ENCODE data around the gene HLA-DRB5.
"Not testable (repeated sequence)": the region's sequence is repeated elsewhere in the genome, so short reads cannot be mapped to it uniquely, and the experiment has no call there.

HLA-DRB5 gene

GRCh38 chr6:32517654-32518445, 12.2 kb downstream of the HLA-DRB5 start:
- FAIRE-seq: no peak
- no peak for DNase-seq (ENCODE audit: insufficient read length, low spot score)

GRCh38 chr6:32501016-32501415, 29.1 kb downstream of the HLA-DRB5 start:
- FAIRE-seq (no peak), DNase-seq (ENCODE audit: insufficient read length, low spot score) (no peak)

- no peak for DNase-seq (ENCODE audit: insufficient read length, low spot score)
- FAIRE-seq: no peak
Measured at GRCh38 chr6:32492351-32492750, 37.7 kb downstream of the HLA-DRB5 start.

GRCh38 chr6:32491700-32492099, 38.4 kb downstream of the HLA-DRB5 start:
- FAIRE-seq: no peak
- no peak for DNase-seq (ENCODE audit: insufficient read length, low spot score)

GRCh38 chr6:32488083-32488482, 42.0 kb downstream of the HLA-DRB5 start:
- FAIRE-seq (no peak), DNase-seq (ENCODE audit: insufficient read length, low spot score) (no peak)

- FAIRE-seq: peak; percentile 65
- DNase-seq (ENCODE audit: insufficient read length, low spot score): no peak
Measured at GRCh38 chr6:32484614-32484998, 45.5 kb downstream of the HLA-DRB5 start.

- DNase-seq (ENCODE audit: insufficient read length, low spot score) (no peak), FAIRE-seq (no peak)
Measured at GRCh38 chr6:32483968-32484613, 46.0 kb downstream of the HLA-DRB5 start.

GRCh38 chr6:32475392-32476206, 54.5 kb downstream of the HLA-DRB5 start:
- DNase-seq (ENCODE audit: insufficient read length, low spot score) (no peak), FAIRE-seq (no peak)

- DNase-seq (ENCODE audit: insufficient read length, low spot score): not testable (repeated sequence)
- FAIRE-seq: peak; percentile 100
Measured at GRCh38 chr6:32473376-32474348, 56.4 kb downstream of the HLA-DRB5 start.

- no peak for DNase-seq (ENCODE audit: insufficient read length, low spot score)
- no peak for FAIRE-seq
Measured at GRCh38 chr6:32472781-32473375, 57.2 kb downstream of the HLA-DRB5 start.

GRCh38 chr6:32467743-32468503, 62.2 kb downstream of the HLA-DRB5 start:
- DNase-seq (ENCODE audit: insufficient read length, low spot score); FAIRE-seq: not testable (repeated sequence)
